Stimulated activated CD4-positive, alpha-beta T cell treated with anti-CD3 and anti-CD28 coated beads, Interleukin-4, amount 100 ng/mL, for 24 hours (primary cell): ENCODE data around the gene CITED1.

Experiments
- DNase-seq: peaks from one replicate; pipeline ENCODE4 v3.0.0-alpha.2; 2020

The CITED1 gene

DNA sequence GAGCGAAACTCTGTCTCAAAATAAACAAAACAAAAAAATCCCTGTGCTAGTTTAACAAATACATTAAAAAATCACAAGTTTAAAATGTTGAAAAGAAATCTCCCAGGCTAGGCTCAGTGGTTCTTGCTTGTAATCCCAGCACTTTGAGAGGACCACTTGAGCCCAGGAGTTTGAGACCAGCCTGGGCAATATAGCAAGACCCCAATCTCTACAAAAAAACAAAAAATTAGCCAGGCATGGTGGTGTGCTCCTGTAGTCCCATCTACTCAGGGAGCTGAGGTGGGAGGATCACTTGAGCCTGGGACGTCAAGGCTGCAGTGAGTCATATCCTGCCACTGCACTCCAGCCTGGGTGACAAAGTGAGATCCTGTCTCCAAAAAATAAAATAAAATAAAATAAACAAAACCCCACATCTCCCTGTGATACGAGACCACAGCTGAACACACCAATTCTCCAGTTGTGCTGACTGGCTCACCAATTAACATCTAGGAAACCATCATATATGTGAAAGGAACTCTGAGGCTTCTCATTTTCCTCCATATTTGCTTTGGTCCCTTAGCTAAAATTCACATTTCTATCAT, 36.0 kb downstream of the CITED1 start:
- DNase-seq: peak; percentile 32

DNA sequence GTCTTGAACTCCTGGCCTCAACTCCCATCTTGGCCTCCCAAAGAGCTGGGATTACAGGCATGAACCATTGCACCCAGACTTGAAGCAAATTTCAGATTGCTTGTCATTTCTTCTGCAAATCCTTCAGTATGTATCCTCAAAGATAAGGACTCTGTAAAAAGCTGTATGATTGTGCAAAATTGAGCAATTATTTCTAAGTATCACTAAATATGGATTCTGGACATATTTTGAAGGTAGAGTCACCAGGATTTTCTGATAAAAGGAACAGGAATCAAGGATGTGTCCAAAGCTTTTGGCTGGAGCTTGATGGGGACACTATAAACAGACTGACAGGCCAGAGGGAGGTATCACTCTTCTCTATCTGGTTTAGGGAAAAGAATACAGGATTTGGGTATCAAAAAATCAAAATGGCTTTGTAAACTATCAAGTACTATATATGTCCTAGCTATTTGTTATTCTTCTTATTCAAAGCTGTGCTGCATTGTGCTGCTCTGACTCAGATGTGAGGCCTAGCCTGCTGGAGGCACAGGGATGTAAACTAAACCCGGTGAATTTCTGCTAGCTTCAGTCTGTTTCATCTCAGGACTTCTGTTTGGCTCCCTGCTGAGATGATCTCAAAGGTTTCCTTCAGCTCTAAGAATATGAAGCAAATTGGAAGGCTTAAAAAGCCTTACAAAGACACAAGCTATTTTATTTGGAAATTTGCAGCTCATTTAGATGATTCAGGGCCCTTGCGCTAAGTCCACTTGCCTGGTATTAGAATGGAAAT, 36.9 kb downstream of the CITED1 start:
- DNase-seq: no peak

- DNase-seq: no peak
Measured at GRCh38 chrX:72265263-72265662, 40.5 kb downstream of the CITED1 start.

GRCh38 chrX:72262077-72262476, 43.6 kb downstream of the CITED1 start:
- no peak for DNase-seq

DNA sequence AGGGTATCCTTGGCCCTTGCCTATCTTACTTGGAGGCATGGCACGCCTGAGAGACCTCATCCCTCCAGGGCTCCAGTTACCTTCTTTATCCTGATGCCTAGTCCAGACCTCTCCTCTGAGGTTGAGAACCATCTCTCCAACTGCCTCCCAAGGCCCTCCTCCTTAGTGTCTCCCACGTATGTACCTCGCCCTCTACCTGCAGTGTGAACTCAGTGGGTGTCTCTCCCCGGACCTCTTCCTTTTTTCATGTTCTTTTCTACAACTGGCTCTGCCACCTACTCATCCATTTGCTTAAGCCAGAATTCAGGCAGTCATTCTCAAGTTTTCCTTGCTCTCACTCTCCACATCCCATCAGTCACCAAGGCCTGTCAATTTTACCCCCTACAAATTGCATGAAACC, 45.3 kb downstream of the CITED1 start:
- DNase-seq: no peak

GRCh38 chrX:72258174-72258573, 47.5 kb downstream of the CITED1 start:
- no peak for DNase-seq

DNA sequence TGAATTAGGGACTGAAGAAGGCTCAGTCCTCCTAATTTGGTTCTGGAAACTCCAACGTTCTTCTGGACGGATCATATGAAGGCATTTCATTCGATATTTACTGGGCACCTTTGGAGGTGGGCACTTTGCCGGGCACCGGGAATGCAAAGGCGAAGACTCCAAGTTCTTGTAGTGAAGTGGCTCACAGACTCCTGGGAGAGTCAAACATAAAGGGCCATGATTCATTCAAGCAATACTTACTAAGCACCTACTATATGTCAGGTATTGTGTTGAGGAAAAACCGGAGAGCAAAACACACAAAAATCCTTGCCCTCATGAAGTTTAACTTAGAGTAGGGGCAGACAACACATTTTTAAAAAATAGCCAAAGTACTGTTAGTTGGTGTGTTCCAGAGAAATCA, 49.9 kb downstream of the CITED1 start:
- no peak for DNase-seq

GRCh38 chrX:72255445-72255844, 50.3 kb downstream of the CITED1 start:
- no peak for DNase-seq

GRCh38 chrX:72254816-72255215, 50.9 kb downstream of the CITED1 start:
- no peak for DNase-seq

DNA sequence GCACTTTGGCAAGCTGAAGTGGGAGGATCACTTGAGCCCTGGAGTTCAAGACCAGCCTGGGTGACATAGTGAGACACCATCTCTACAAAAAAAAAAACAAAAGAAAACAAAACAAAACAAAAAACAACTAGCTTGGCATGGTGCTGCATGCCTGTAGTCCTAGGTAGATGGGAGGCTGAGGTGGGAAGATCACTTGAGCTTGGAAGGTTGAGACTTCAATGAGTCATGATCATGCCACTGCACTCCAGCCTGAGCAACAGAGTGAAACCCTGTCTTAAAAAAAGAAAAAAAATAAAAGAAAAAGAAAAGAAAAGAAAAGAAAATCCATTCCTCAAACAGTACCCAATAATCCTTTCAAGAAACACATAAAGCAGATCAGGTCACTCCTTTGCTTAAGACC, 52.0 kb downstream of the CITED1 start:
- no peak for DNase-seq
